Activated T-cell treated with anti-CD3 and anti-CD28 coated beads, Interleukin-2, amount 50 U/mL, for 24 hours (primary cell): ENCODE data around the gene FCER1G.

ENCODE experiments used
- DNase-seq: peaks from one replicate; pipeline ENCODE4 v3.0.0-alpha.2; 2020
- H3K27ac Mint-ChIP-seq: 2 replicates; pipeline ENCODE4 v1.8.0; 2020; ENCODE audit warnings: mild to moderate bottlenecking, mixed read lengths
- H3K27me3 Mint-ChIP-seq: 2 replicates; pipeline ENCODE4 v1.8.0; 2020; ENCODE audit warnings: mixed read lengths
- H3K36me3 Mint-ChIP-seq: 2 replicates; pipeline ENCODE4 v1.8.0; 2020; ENCODE audit warnings: low read depth, mixed read lengths
- H3K4me1 Mint-ChIP-seq: 2 replicates; pipeline ENCODE4 v1.8.0; 2020; ENCODE audit warnings: low read depth, mixed read lengths
- H3K4me3 Mint-ChIP-seq: 2 replicates; pipeline ENCODE4 v1.8.0; 2020; ENCODE audit warnings: mild to moderate bottlenecking, moderate library complexity, mixed read lengths
- H3K9me3 Mint-ChIP-seq: 2 replicates; pipeline ENCODE4 v1.8.0; 2020; ENCODE audit warnings: mixed read lengths

FCER1G gene

DNA sequence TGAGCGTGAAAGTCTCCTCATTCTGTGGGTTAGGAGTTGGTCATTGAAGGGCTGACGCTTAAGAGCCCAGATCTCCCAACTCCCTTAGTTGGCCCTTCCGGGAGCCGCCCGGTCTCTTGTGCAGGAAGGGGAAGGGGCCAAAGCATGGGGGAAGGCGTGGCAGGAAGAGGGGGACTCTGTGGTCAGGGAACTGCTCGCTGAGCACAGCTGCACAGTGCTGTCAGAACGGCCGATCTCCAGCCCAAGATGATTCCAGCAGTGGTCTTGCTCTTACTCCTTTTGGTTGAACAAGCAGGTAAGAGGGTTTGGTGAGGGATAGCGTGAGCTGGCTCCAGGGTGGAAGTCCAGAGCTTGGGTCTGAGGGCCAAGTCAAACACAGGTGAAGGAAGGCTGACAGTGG, at the start of gene FCER1G:
TSS of gene FCER1G (plus strand) at position 220 of the 400 bp plus-strand sequence. CDS start at position 247, 27 bp downstream.
- H3K4me1 Mint-ChIP-seq, result peaks cover 46% of the 10 kb centered on the region
- peak within 1 kb of the TSS; percentile 13 for H3K4me3 Mint-ChIP-seq
- H3K36me3 Mint-ChIP-seq, result peaks cover 53% of the 10 kb centered on the region
- no peak for DNase-seq
- no peaks in the 10 kb centered on the region for H3K27me3 Mint-ChIP-seq
- no peaks in the 10 kb centered on the region for H3K9me3 Mint-ChIP-seq
- H3K27ac Mint-ChIP-seq, result peak within 1 kb of the TSS; percentile 70

DNA sequence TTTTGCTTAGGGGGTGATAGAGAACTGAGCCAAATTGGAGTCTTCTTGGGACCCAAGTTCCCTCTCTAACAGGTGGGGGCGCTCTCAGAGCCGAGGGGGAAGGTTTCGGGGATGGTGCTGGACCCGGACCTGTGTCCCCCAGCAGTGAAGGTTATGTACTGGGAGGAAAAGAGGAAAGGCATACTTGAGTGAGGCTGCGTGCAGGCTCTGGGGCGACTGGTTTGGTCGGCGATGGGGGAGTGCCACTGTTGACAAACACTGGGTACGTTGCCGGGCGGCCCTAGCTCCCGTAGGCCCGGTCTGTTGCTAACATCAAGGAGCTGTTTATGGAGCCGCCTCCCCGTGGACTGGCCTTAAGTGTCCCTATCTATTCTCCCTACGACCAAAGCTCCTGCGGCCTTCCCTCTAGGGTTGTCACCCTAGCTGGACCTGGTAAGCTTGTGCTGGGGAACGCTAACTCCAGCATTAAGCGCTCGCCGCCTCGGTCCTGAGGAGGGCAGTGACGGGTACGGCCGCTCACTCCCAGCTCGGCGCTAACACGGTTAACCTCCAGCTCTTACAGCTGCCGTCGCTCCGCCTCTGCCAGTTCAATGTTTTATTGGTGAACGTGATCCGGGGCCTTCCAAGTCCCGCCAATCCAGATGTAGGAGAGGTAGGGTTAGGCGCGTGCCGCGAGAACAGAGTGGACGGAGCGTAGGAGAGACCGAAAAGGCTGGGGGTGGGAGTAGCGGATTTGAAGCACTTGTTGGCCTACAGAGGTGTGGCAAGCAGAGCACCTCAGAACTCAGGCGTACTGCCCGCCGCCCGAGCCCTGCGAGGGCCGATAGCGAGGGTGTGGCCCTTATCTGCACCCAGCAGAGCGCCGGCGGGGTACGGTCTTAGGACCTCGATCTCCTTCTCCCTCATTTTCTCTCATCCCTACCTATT, 49.1 kb upstream of the FCER1G start, which contains the start of gene PPOX:
TSS of gene PPOX (plus strand) at position 685 of the 927 bp plus-strand sequence. CDS start 422 bp downstream, outside the sequence.
- no peaks in the 10 kb centered on the region for H3K9me3 Mint-ChIP-seq
- H3K4me1 Mint-ChIP-seq, result peaks cover 60% of the 10 kb centered on the region
- H3K36me3 Mint-ChIP-seq, result peaks cover 80% of the 10 kb centered on the region
- H3K4me3 Mint-ChIP-seq, result peak within 1 kb of the TSS; percentile 88
- peak; percentile 90 for DNase-seq
- no peaks in the 10 kb centered on the region for H3K27me3 Mint-ChIP-seq
- H3K27ac Mint-ChIP-seq, result peak within 1 kb of the TSS; percentile 97

GRCh38 chr1:161166669-161167548, 48.2 kb upstream of the FCER1G start:
- Mint-ChIP-seq H3K9me3 (no peaks in the 10 kb centered on the region), H3K27ac (peak overlapping the region; percentile 97), H3K27me3 (no peaks in the 10 kb centered on the region), H3K36me3 (peaks cover 80% of the 10 kb centered on the region), H3K4me3 (peak overlapping the region; percentile 88), H3K4me1 (peaks cover 51% of the 10 kb centered on the region)
- DNase-seq, result no peak

DNA sequence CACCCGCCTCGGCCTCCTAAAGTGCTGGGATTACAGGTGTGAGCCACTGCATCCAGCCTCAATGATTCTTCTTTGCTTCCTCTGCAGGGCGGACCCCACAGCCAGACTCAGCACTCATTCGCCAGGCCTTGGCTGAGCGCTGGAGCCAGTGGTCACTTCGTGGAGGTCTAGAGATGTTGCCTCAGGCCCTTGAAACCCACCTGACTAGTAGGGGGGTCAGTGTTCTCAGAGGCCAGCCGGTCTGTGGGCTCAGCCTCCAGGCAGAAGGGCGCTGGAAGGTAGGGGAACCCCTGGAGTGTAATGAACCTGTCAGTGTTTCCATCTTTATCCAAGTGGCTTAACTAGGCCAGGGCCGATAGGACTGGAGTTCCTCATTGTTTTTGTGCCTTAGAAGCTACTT, 46.2 kb upstream of the FCER1G start:
- Mint-ChIP-seq H3K4me3 (peak overlapping the region; percentile 12), H3K27ac (peak overlapping the region; percentile 57), H3K9me3 (no peaks in the 10 kb centered on the region), H3K27me3 (no peaks in the 10 kb centered on the region), H3K4me1 (peaks cover 49% of the 10 kb centered on the region), H3K36me3 (peaks cover 80% of the 10 kb centered on the region)
- no peak for DNase-seq

DNA sequence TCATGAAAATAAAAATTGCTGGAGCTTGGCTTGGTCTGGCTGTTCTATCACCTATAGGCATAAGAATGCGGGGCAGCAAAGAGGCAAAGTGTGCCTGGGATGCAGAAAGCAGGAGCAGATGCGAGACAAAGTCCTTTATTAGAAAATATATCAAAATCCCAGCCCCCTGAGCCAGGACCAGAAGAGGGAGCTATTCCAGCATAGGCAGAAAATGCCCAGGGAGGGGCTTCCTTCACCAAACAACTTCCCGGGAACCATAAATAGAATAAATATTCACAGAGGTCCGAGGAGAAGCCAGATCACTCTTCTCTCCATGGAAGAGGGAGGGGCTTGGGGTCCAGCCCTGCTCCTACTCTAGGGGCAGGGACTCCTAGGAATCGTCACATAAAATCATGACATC, 43.9 kb upstream of the FCER1G start:
- Mint-ChIP-seq H3K4me1 (peaks cover 52% of the 10 kb centered on the region), H3K36me3 (peaks cover 88% of the 10 kb centered on the region), H3K27me3 (no peaks in the 10 kb centered on the region), H3K4me3 (no peak overlapping the region), H3K9me3 (no peaks in the 10 kb centered on the region), H3K27ac (peak overlapping the region; percentile 79)
- no peak for DNase-seq

DNA sequence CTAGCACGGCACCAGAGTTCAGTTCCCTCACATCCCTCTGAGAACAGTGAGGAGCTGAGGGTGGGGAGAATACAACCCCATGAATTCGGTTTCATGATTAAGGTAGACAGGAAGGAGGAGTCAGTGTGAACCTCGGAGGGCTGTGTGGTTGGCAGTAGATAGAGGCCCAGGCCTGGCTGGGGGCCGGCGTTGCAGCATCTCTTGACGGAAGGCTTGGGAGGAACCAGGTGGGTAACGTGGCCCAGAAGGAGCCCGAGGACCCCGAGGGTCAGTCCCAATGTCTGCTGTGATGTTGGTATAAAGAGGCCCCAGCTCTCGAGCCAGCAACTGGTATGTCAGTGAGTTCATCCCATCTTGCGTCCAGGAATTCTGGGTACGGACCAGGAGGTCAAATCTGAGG, 43.4 kb upstream of the FCER1G start:
- H3K4me3 Mint-ChIP-seq, result no peak overlapping the region
- no peaks in the 10 kb centered on the region for H3K27me3 Mint-ChIP-seq
- peaks cover 89% of the 10 kb centered on the region for H3K36me3 Mint-ChIP-seq
- DNase-seq, result no peak
- peak overlapping the region; percentile 82 for H3K27ac Mint-ChIP-seq
- H3K9me3 Mint-ChIP-seq, result no peaks in the 10 kb centered on the region
- peaks cover 57% of the 10 kb centered on the region for H3K4me1 Mint-ChIP-seq

DNA sequence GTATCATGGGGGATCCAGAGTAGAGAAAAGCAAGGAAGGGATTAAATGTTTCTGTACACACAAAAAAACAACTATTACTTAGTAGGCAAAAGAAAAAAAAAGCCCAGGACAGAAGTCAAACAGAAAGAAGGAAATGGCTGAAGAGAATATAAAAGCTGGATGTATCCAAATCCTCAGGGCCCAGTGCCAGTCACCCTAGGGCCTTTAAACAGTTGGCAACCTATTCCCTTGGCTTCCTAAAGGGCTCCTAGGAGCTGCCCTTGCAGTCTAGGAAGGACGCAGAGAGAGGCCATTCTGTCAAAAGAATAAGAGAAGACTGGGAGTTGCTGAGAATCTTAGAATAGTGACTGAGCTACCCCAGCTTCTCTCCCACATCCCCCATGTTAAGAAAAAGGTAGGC, 42.7 kb upstream of the FCER1G start:
- Mint-ChIP-seq H3K4me3 (no peak overlapping the region), H3K27me3 (no peaks in the 10 kb centered on the region), H3K27ac (peak overlapping the region; percentile 82), H3K4me1 (peaks cover 51% of the 10 kb centered on the region), H3K36me3 (peaks cover 92% of the 10 kb centered on the region), H3K9me3 (no peaks in the 10 kb centered on the region)
- no peak for DNase-seq

- H3K4me3 Mint-ChIP-seq, result no peak overlapping the region
- no peak for DNase-seq
- no peaks in the 10 kb centered on the region for H3K9me3 Mint-ChIP-seq
- H3K27me3 Mint-ChIP-seq, result no peaks in the 10 kb centered on the region
- peak overlapping the region; percentile 71 for H3K27ac Mint-ChIP-seq
- H3K36me3 Mint-ChIP-seq, result peaks cover 90% of the 10 kb centered on the region
- H3K4me1 Mint-ChIP-seq, result peaks cover 52% of the 10 kb centered on the region
Observed at GRCh38 chr1:161172776-161173376, 42.2 kb upstream of the FCER1G start.

GRCh38 chr1:161173711-161174110, 41.4 kb upstream of the FCER1G start:
- no peak for DNase-seq
- Mint-ChIP-seq H3K9me3 (no peaks in the 10 kb centered on the region), H3K36me3 (peaks cover 84% of the 10 kb centered on the region), H3K27ac (peak overlapping the region; percentile 66), H3K27me3 (no peaks in the 10 kb centered on the region), H3K4me3 (no peak overlapping the region), H3K4me1 (peaks cover 52% of the 10 kb centered on the region)

GRCh38 chr1:161174911-161175310, 40.2 kb upstream of the FCER1G start:
- DNase-seq, result no peak
- Mint-ChIP-seq H3K27me3 (no peaks in the 10 kb centered on the region), H3K4me3 (no peak overlapping the region), H3K27ac (peak overlapping the region; percentile 99), H3K9me3 (no peaks in the 10 kb centered on the region), H3K4me1 (peaks cover 52% of the 10 kb centered on the region), H3K36me3 (peaks cover 72% of the 10 kb centered on the region)

- peak overlapping the region; percentile 99 for H3K27ac Mint-ChIP-seq
- H3K36me3 Mint-ChIP-seq, result peaks cover 64% of the 10 kb centered on the region
- peak overlapping the region; percentile 94 for H3K4me3 Mint-ChIP-seq
- H3K9me3 Mint-ChIP-seq, result no peaks in the 10 kb centered on the region
- H3K4me1 Mint-ChIP-seq, result peaks cover 60% of the 10 kb centered on the region
- no peaks in the 10 kb centered on the region for H3K27me3 Mint-ChIP-seq
- DNase-seq, result no peak
Observed at GRCh38 chr1:161175771-161176453, 39.2 kb upstream of the FCER1G start.

GRCh38 chr1:161176468-161177111, 38.5 kb upstream of the FCER1G start:
- Mint-ChIP-seq H3K36me3 (peaks cover 57% of the 10 kb centered on the region), H3K9me3 (no peaks in the 10 kb centered on the region)

DNA sequence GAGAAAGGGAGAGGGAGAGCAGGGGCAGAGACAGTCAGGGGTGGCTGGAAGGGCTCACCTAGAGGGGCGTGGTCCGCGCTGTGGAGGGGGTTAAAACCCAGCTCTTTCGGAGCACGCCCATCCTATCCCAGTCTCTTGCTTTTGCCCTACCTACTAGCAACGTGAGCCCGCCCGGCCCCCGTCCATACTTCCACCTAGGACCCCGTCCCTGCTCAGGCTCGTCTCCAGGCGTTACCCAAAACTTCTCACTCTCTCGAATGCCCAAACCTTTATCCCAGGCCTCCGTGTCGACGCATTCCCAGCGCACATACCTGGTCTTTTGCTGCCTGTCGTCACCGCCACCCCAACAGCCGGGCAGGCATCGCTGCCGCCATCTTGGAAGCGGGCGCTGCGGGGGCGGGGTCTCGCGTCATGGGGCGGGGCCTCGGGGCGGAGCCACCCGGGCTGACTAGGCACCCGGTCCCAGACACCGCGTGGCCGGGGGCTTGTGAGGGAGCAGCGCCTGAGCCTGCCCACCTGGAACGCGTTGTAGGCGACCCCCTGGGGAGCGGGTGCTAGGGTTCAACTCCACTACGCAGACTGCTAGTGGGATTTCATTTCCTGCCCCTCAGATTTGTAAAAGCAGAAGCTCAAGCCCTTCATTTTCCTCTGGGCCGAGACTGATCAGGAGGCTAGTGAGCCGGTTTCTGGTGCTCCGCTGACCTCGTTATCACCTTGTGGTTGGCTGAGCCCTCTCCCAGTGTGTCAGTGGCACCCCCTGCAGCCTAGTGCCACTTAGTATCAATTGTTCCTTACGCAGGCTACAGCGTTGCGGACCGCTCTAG, 37.8 kb upstream of the FCER1G start, which contains the start of gene B4GALT3:
TSS of gene B4GALT3 (minus strand) at position 396 of the 824 bp plus-strand sequence. CDS start 1,447 bp downstream, outside the sequence.
- peaks cover 71% of the 10 kb centered on the region for H3K4me1 Mint-ChIP-seq
- peak; percentile 100 for DNase-seq
- H3K4me3 Mint-ChIP-seq, result peak within 1 kb of the TSS; percentile 94
- peaks cover 53% of the 10 kb centered on the region for H3K36me3 Mint-ChIP-seq
- H3K27ac Mint-ChIP-seq, result peak within 1 kb of the TSS; percentile 99
- H3K9me3 Mint-ChIP-seq, result no peaks in the 10 kb centered on the region
- no peaks in the 10 kb centered on the region for H3K27me3 Mint-ChIP-seq

More at GRCh38 chr1:161176468-161177111, 38.5 kb upstream of the FCER1G start:
- Mint-ChIP-seq H3K27ac (peak overlapping the region; percentile 99), H3K4me3 (peak overlapping the region; percentile 94), H3K27me3 (no peaks in the 10 kb centered on the region), H3K4me1 (peaks cover 65% of the 10 kb centered on the region)
- DNase-seq, result no peak
